ENCODE measurements around the gene RASSF8.

GRCh38 chr12:25994901-25995625, 36.6 kb downstream of the RASSF8 start:
- TF ChIP-seq CTCF (IDR thresholded peaks at IDR 0.05) (no peak), POLR2A (IDR thresholded peaks at IDR 0.05) (no peak)

All from heart left ventricle (tissue), 13 donors.